ENCODE results near the gene ZNF304.
A peak's percentile ranks its signal among the peaks of the same experiment; 100 is the strongest.
"Not testable (repeated sequence)": the region's sequence is repeated elsewhere in the genome, so short reads cannot be mapped to it uniquely, and the experiment has no call there.

Gene ZNF304

DNA sequence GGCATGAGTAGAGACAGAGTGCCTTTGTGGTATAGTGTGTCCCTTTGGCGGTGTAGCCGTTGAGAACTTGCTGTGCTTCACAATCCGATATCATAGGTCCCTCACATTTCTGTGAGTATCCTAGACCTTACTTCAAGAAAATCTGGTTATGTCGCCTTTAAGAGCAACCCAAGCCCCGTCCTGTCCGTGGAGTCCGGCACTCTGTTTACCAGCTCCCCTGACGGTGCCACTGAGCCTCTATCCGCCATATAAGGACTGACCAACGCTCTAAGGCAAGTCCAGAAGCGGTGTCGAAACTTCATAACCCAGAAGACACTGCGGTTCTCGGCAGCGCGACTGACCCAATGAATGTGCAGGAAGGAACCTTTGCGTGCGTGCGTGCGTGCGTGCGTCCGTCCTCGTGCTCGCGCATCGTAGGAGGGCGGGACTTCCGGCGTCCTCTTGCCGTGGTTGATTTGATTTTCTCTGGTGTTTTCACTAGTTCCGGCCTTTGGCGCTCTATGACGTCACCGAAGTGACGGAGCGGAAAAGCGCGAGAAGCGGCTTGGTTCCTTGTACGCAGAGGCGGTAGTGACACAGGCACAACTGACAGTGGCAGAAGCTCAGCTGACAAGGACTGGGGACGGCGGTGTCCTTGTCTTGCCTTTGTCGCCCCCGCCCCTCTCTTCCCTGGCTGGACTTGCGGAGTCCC, 12.1 kb downstream of the ZNF304 start, which contains the start of the genes TRAPPC2B and ZNF547:
TSS of gene TRAPPC2B (plus strand) at position 555 of the 691 bp plus-strand sequence. CDS start 1,283 bp downstream, outside the sequence.
TSS of gene ZNF547 (plus strand) at position 555 of the 691 bp plus-strand sequence. CDS start 5,005 bp downstream, outside the sequence.
- peak; percentile 99 for DNase-seq

DNA sequence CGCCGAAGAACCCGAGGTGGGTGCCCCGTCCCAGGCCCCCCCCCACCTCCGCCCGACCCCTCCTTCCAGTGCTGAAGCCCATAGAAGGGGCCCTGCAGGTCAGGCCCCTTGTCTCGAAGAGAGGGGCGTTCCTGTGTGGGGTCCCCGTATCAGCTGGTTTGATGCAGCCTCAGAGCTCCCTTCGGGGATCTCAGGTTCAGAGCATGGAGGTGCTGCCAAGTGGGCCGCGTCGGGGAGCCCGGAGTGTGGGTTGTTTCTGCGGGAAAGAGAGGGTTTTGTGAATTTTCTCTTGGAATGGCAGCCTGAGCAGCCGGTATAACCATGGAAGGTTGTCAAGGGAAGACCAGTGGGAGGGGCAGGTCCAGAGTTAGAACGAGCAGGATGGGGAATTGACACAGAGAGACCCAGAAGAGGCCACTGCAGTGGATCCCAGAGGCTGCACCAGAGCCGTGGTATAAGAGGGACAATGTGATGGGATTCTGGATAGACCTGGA, 12.7 kb downstream of the ZNF304 start:
- DNase-seq, result peak; percentile 20

DNA sequence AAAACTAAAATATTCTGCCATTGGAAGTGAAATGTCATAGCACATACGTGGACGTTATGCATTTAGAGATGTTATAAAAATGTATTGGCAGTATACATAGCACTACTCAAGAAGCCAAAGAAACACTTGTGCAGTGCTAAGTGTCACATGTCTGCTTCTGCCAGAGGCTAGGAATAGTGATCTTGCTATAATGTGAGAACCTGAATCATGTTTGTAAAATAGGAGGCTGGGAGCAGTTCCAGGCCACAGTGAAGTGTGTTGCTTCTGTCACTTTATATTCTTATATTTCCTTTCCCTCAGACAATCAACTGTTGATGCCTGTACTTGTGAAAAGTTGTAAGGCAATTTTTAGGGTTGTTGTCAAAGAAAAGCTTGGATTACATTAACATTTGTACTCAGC, 15.7 kb downstream of the ZNF304 start:
- DNase-seq, result no peak

DNA sequence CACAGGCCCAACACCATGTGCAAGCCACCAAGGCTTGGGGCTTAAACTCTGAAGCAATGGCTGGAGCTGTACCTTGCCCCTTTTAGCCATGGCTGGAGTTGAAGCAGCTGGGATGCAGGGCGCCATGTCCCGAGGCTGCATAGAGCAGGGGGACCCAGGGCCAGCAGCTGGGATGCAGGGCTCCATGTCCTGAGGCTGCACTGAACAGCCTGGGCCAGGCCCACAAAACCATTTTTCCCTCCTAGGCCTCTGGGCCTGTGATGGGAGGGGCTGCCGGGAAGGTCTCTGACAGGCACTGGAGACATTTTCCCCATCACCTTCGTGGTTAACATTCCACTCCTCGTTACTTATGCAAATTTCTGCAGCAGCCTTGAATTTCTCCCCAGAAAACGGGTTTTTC, 23.1 kb downstream of the ZNF304 start:
- no peak for DNase-seq

DNA sequence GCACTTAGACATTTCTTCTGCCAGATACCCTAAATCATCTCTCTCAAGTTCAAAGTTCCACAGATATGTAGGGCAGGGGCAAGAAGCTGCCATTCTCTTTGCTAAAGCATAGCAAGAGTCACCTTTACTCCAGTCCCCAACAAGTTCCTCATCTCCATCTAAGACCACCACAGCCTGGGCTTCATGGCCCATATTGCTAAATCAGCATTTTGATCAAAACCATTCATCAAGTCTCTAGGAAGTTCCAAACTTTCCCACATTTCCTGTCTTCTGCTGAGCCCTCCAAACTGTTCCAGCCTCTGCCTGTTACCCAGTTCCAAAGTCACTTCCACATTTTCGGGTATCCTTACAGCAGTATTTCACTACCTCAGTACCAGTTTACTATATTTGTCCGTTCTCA, 23.6 kb downstream of the ZNF304 start:
- not testable (repeated sequence) for DNase-seq

DNA sequence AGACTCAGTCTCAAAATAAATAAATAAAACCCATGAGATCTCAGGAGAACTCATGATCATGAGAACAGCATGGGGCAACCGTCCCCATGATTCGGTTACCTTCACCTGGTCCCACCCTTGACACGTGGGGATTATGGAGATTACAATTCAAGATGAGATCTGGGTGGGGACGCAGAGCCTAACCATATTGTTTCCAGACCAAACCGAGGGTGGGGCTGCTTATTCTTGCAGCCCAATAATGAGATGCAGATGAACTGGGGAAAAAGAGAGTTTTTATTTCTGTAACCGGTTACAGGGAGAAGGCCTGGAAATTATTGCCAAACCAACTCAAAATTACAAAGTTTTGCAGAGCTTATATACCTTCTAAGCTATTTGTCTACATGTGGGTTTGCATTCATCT, 25.1 kb downstream of the ZNF304 start:
- no peak for DNase-seq

DNA sequence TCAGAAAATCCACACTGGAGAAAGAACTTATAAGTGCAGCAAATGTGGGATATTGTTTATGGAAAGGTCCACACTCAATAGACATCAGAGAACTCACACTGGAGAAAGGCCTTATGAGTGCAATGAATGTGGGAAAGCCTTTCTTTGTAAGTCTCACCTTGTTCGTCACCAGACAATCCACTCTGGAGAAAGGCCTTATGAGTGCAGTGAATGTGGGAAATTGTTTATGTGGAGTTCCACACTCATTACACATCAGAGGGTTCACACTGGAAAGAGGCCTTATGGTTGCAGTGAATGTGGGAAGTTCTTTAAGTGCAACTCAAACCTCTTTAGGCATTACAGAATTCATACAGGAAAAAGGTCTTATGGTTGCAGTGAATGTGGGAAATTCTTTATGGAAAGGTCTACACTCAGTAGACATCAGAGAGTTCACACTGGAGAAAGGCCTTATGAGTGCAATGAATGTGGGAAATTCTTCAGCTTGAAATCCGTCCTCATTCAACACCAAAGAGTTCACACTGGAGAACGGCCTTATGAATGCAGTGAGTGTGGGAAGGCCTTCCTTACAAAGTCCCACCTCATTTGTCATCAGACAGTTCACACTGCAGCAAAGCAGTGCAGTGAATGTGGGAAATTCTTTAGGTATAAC, 26.6 kb downstream of the ZNF304 start:
- no peak for DNase-seq

DNA sequence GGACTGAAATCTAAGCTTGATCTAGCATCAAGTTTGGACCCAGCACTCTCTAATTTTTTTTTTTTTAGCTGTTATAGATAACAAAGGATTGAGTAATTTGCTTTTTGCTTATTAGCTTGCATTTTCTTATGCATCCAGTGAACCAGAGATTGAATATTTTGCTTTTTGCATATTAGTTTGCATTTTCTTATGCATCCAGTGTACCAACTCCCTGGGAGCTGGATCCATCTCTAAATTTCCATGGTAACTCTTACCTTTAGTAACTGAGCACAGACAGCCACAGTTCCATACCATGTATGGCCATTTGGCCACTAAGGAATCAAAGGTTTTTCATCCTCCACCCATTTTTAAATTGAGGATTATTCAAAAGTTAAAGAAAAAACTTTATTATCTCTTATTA, 29.9 kb downstream of the ZNF304 start:
- no peak for DNase-seq

DNA sequence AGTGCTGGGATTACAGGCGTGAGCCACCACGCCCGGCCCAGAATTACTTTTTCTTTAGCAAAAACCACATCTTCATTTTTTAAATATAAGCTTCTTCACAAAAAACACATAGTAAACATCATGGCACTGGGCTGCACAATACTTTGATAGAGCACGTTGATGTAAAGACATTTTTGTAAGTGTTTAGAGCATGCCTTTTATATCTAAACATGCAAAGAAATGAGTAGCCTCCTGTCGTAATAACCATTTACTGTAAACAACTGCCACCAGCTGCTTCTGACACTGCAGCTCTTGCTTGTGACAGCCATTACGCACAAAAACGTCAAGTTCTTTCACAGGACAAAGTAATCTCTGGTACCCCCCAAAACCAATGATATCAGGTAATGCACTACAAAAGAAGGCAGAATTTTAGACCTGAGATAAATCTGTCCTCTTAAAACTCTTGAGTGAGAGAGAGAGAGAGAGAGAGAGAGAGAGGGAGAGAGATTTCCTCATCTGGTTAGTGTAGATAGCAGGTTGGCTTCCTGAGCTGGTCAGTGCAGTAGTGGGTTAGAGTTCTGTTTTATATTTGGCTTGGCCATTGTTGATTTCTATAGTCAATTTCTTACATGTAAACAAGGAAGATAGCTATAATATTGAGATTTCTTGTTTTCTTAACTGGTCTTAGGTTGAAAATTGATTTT, 31.9 kb downstream of the ZNF304 start:
- no peak for DNase-seq

DNA sequence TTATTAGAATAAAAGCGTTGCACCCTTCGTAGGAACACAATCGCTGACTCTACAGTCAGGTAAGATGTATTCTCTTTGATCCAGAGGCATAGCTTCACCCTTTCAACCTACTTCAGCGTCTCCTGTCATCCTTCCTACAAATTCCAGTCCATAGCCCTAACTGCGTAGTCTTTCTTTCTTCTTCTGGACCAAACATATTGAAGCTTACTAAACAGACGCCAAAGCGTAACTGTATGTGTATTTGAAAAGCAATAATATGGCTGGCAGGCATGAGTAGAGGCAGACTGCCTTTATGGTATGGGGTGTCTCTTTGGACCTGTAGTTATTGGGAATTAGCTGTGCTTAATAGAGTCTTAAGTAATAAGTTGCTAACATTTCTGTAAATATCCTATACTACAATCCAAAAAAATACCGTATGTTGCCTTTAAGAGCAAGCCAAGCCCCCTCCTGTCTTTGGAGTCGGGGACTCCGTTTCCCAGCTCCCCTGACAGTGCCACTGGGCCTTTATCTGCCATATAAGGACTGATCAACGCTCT, 38.2 kb downstream of the ZNF304 start:
- DNase-seq, result no peak

DNA sequence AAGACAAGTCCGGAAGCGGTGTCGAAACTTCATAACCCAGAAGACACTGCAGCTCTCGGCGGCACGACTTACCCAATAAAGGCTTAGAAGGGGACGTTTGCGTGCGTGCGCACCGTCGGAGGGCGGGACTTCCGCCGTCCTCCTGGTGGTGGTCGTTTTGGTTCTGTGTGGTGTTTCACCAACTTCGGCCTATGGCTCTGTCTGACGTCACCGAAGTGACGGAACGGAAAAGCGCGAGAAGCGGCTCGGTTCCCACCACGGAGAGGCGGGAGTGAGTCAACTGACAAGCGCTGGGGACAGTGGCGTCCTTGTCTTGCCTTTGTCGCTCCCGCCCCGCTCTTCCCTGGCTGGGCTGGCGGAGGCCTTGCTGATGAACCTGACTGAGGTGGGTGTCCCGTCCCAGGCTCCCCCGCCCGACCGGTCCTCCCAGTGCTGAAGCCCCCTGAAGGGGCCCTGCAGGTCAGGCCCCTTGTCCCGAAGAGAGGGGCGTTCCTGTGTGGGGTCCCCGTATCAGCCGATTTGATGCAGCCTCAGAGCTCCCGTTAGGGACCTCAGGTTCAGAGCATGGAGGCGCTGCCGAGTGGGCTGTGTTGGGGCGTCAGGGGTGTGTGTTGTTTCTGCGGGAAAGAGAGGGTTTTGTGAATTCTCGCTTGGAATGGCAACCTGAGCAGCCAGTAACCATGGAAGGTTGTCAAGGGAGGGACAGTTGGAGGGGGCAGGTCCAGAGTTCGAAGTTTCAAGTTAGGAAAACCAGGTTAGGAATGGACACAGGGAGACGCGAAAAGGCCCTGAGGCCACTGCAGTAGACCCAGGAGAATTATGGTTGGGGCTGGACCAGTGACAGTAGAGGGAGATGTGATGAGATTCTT, 38.9 kb downstream of the ZNF304 start, which contains the start of gene ZNF548:
TSS of gene ZNF548 (plus strand) at position 125 of the 869 bp plus-strand sequence. CDS start at position 371, 246 bp downstream.
- peak; percentile 99 for DNase-seq

DNA sequence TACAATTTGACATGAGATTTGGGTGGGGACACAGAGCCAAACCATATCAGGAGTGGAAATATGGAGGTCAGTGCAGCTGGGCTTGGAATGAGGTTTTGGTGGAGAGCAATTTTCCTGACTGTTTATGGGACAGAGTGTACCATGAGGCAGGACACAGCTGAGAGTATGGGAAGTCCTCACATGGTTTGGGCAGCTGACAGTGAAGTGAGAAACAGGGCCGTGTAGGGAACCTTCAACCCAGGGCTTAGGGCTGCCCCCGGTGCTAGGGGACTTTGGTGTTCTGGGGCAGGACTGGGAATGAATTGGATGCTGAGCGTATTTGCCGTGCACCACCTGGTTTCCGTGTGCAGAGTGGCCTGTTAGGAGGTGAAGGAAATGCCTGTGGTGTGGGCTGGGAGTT, 44.6 kb downstream of the ZNF304 start:
- DNase-seq, result no peak

DNA sequence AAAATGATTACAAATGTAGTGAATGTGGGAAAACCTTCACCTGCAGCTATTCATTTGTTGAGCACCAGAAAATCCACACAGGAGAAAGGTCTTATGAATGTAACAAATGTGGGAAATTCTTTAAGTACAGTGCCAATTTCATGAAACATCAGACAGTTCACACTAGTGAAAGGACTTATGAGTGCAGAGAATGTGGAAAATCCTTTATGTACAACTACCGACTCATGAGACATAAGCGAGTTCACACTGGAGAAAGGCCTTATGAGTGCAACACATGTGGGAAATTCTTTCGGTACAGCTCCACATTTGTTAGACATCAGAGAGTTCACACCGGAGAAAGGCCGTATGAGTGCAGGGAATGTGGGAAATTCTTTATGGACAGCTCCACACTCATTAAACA, 47.8 kb downstream of the ZNF304 start:
- DNase-seq, result no peak

DNA sequence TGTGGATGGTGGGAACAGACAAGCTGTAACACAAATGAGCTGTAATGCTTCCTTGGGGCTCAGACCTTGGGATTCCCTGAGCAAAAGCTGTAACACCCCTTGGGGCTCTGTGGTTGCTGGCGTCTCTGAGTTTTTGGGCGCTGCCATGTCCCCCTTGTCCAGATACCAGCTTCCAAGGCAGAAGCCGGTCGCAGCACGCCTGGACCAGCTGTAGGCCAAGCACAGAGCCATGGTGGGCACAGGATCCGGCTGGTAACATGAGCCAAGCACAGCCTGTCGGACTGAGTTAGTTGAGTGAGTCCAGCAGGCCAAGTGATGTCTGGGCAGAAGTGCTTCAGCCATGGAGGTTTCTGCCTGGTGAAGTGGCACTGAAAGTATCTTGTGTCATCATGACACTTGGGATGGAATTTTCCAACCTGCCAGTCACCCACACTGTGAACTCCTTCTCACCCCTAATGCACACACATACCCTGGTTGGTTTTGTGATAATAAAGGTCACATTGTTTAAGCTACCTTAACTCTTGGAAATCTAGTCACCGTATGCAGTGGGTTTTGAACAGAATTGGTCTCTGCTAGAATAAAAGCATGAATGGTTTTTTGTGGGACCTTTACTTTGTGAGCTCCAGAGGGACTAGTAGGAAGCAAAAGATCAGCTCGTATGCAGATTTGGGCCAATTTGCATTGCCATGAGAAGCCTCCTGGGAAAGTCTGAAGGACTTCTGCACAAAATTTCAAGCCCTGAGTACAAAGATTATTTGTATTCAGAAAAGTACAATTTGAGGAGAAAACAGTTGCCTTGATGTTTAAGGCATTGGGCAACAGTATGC, 52.9 kb downstream of the ZNF304 start:
- no peak for DNase-seq

DNA sequence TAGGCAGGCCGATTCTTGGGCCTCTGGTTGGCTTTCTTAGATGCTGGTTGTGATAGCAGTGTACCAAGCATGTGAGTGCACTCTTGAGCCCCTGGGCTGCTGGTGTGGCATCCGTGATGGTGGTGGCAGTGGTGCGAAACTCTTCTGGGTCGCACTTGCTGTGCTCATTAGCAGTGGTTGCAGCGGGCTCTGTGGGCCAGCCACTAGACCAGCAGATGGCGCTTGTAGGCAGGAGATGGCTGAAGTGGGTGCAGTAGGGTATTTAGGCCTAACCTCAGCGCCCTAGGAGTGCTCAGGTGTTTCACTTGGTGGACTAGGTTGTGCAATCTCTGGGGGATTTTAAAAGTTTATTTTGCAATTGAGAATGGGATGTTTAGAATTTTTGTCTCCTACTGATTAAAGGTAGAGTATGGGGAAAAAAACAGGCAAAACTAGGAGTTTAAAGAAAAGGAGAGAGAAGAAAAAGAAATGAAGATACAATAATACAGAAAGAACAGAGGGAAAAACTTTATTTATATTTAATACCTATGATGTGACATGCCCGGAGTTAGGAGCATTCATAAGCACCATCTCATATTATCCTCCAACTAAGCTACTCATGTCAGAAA, 55.5 kb downstream of the ZNF304 start:
- DNase-seq, result peak; percentile 89

All from hematopoietic multipotent progenitor cell treated with erythropoietin and hydrocortisone succinate and interleukin-3 and kit ligand, for 6 days (in vitro differentiated cells).